DOHH2 (cell line): ENCODE results near the gene MRPL49.

ENCODE experiments used
- EZH2phosphoT487 ChIP-seq: fragments of 200-600 bp; sonication (generic); IDR thresholded peaks from 2 replicates; pipeline ENCODE4 v1.6.1; 2017; ENCODE audit warnings: borderline replicate concordance, mild to moderate bottlenecking, antibody characterized with exemption, low read length, moderate library complexity, mixed read lengths
- TF ChIP-seq, protein P1 (sequence below): fragments of 200-600 bp; sonication (generic); IDR thresholded peaks from one replicate; pipeline ENCODE4 v1.5.1; 2014; ENCODE audit warnings: antibody characterized with exemption, mild to moderate bottlenecking, low read depth, low read length; ENCODE audit not compliant: poor library complexity, severe bottlenecking

DNA sequence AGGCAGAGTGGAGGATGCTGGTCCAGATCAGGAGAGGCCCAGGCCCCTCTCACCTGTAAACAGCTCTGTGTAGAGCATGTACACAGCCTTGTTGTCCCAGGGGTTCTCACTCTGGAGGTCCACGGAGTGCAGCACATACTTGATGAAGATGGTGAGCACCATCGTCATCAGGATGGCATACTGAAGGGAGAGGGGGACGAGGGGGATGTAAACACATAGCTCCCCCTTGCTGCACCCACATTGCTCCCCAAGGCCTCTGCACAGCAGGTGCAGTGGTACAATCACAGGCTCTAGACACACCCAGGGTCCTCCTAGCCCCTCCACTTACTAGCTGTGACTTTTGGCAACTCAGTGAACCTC is 9.3 kb downstream of the MRPL49 start:
- TF ChIP-seq, protein P1, sequence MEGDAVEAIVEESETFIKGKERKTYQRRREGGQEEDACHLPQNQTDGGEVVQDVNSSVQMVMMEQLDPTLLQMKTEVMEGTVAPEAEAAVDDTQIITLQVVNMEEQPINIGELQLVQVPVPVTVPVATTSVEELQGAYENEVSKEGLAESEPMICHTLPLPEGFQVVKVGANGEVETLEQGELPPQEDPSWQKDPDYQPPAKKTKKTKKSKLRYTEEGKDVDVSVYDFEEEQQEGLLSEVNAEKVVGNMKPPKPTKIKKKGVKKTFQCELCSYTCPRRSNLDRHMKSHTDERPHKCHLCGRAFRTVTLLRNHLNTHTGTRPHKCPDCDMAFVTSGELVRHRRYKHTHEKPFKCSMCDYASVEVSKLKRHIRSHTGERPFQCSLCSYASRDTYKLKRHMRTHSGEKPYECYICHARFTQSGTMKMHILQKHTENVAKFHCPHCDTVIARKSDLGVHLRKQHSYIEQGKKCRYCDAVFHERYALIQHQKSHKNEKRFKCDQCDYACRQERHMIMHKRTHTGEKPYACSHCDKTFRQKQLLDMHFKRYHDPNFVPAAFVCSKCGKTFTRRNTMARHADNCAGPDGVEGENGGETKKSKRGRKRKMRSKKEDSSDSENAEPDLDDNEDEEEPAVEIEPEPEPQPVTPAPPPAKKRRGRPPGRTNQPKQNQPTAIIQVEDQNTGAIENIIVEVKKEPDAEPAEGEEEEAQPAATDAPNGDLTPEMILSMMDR, result no peak
- TF ChIP-seq EZH2phosphoT487, result no peak
